Measurements from ENCODE around the gene ITM2C.

DNA sequence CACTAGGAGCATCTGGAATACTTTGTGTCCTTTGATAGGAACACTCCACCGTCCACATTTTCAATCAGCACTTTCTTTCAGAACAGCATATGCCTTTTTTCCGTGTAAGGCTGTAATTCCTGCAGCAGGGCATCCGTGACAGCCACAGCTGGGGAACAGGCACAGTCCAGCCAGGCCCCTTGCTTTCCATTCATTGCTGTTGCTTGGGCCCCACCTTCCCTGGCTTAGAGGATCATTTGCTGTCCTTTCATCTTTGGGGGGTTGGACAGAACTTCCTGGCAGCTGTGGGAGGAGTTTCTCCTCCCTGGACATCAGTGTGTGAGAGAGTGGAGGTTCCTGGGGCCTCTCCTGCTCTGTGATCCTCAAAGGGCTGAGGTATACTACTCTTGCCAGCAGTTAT lies 49.7 kb upstream of the ITM2C start:
- TF ChIP-seq POLR2AphosphoS5 (IDR thresholded peaks at IDR 0.05; ENCODE audit: low read depth) (no peak), EZH2phosphoT487 (IDR thresholded peaks at IDR 0.05; ENCODE audit: unreplicated experiment) (no peak), EZH2 (IDR thresholded peaks at IDR 0.05; ENCODE audit: low read depth, unreplicated experiment) (no peak), CREB1 (CRISPR knock-in tag; IDR thresholded peaks at IDR 0.05; ENCODE audit: low read depth) (no peak), REST (IDR thresholded peaks at IDR 0.05; ENCODE audit: unreplicated experiment) (no peak), ZNF462 (CRISPR knock-in tag; IDR thresholded peaks at IDR 0.05) (no peak), ETS1 (IDR thresholded peaks at IDR 0.05) (no peak), STAT1 (IDR thresholded peaks at IDR 0.05; ENCODE audit: unreplicated experiment) (no peak), JUNB (IDR thresholded peaks at IDR 0.05; ENCODE audit: unreplicated experiment) (no peak), NANOG (IDR thresholded peaks at IDR 0.05; ENCODE audit: borderline replicate concordance) (no peak), ZNF331 (CRISPR knock-in tag; IDR thresholded peaks at IDR 0.05; ENCODE audit: low read depth) (no peak)
- TF ChIP-seq, protein P1, sequence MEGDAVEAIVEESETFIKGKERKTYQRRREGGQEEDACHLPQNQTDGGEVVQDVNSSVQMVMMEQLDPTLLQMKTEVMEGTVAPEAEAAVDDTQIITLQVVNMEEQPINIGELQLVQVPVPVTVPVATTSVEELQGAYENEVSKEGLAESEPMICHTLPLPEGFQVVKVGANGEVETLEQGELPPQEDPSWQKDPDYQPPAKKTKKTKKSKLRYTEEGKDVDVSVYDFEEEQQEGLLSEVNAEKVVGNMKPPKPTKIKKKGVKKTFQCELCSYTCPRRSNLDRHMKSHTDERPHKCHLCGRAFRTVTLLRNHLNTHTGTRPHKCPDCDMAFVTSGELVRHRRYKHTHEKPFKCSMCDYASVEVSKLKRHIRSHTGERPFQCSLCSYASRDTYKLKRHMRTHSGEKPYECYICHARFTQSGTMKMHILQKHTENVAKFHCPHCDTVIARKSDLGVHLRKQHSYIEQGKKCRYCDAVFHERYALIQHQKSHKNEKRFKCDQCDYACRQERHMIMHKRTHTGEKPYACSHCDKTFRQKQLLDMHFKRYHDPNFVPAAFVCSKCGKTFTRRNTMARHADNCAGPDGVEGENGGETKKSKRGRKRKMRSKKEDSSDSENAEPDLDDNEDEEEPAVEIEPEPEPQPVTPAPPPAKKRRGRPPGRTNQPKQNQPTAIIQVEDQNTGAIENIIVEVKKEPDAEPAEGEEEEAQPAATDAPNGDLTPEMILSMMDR (conservative IDR thresholded peaks at IDR 0.05; ENCODE audit: low read depth in 2 of 2): no peak
